ENCODE data around the gene DHRSX. TPM values are rescaled to one million over a fixed set of nuclear protein-coding genes. Genes with fewer than 3 reads are reported as not detected.

Gene DHRSX
- total RNA-seq, 6 donors from 2014 or later = 18.2 to 34.8 (median 21.2) TPM

Other genes with a start within 250 kb of the DHRSX start
- gene ZBED1, start within 50 bp of the DHRSX start, total RNA-seq = 10 to 100 TPM; 33.2 to 48.7 (median 41.6) TPM
- gene CD99, start 190.3 kb upstream of the DHRSX start, total RNA-seq = 100 to 1,000 TPM; 135 to 300 (median 233) TPM

Data from upper lobe of left lung (tissue), 6 donors.